Subcutaneous adipose tissue (tissue), 4 donors: ENCODE results near the gene SLC24A3. TPM values are rescaled to one million over a fixed set of nuclear protein-coding genes. Genes with fewer than 3 reads are reported as not detected.

Experiments used
- CTCF ChIP-seq: fragments of 450-650 bp; IDR thresholded peaks from one replicate; pipeline ENCODE4 v1.5.1; 2016; ENCODE audit warnings: low read depth, mild to moderate bottlenecking, control low read depth, antibody characterized with exemption, moderate library complexity
- total RNA-seq, 4 donors: library from RNA; depleted of rRNA; stranded (reverse); fragments of >200 nt; gene quantifications; one replicate each; pipeline ENCODE4 v1.1.0, GENCODE V29; 2016

The SLC24A3 gene
- total RNA-seq, 4 donors from 2014 or later = 4.6 to 12.2 (median 9.1) TPM

- no peak for TF ChIP-seq CTCF
Observed at GRCh38 chr20:19720991-19721390, 508.5 kb downstream of the SLC24A3 start.

GRCh38 chr20:19723051-19723450 lies 510.6 kb downstream of the SLC24A3 start:
- no peak for TF ChIP-seq CTCF

- TF ChIP-seq CTCF = no peak
Observed at GRCh38 chr20:19723813-19724430, 511.5 kb downstream of the SLC24A3 start.

- no peak for TF ChIP-seq CTCF
Observed at GRCh38 chr20:19725373-19725772, 512.9 kb downstream of the SLC24A3 start.

- no peak for TF ChIP-seq CTCF
Observed at GRCh38 chr20:19725814-19726525, 513.5 kb downstream of the SLC24A3 start.

- TF ChIP-seq CTCF = no peak
Observed at GRCh38 chr20:19727251-19727847, 514.9 kb downstream of the SLC24A3 start.

GRCh38 chr20:19729672-19730071 lies 517.2 kb downstream of the SLC24A3 start:
- no peak for TF ChIP-seq CTCF
